Measurements from ENCODE around the gene SERBP1.
A peak's percentile ranks its signal among the peaks of the same experiment; 100 is the strongest.
"Not testable (repeated sequence)": the region's sequence is repeated elsewhere in the genome, so short reads cannot be mapped to it uniquely, and the experiment has no call there.

The SERBP1 gene

GRCh38 chr1:67414574-67414973 lies 15.6 kb downstream of the SERBP1 start:
- DNase-seq (ENCODE audit: low read depth), result no peak
- no peak for TF ChIP-seq CTCF (conservative IDR thresholded peaks at IDR 0.05; ENCODE audit: control insufficient read depth, insufficient read depth, low read depth, low read length)

GRCh38 chr1:67413101-67413500 lies 17.1 kb downstream of the SERBP1 start:
- not testable (repeated sequence) for H3K4me3 ChIP-seq (ENCODE audit: control insufficient read depth, low read depth, low read length); DNase-seq (ENCODE audit: low read depth)

More at GRCh38 chr1:67414574-67414973, 15.6 kb downstream of the SERBP1 start:
- H3K4me3 ChIP-seq (ENCODE audit: control insufficient read depth, low read depth, low read length), result no peak overlapping the region

GRCh38 chr1:67408148-67408547 lies 22.1 kb downstream of the SERBP1 start:
- DNase-seq (ENCODE audit: low read depth), result no peak
- no peak overlapping the region for H3K4me3 ChIP-seq (ENCODE audit: control insufficient read depth, low read depth, low read length)
- no peak for TF ChIP-seq CTCF (conservative IDR thresholded peaks at IDR 0.05; ENCODE audit: control insufficient read depth, insufficient read depth, low read depth, low read length)

- DNase-seq (ENCODE audit: low read depth), result no peak
- no peak overlapping the region for H3K4me3 ChIP-seq (ENCODE audit: control insufficient read depth, low read depth, low read length)
- TF ChIP-seq CTCF (conservative IDR thresholded peaks at IDR 0.05; ENCODE audit: control insufficient read depth, insufficient read depth, low read depth, low read length), result no peak
Measured at GRCh38 chr1:67407498-67407897, 22.7 kb downstream of the SERBP1 start.

GRCh38 chr1:67405473-67406245 lies 24.5 kb downstream of the SERBP1 start:
- no peak overlapping the region for H3K4me3 ChIP-seq (ENCODE audit: control insufficient read depth, low read depth, low read length)
- no peak for DNase-seq (ENCODE audit: low read depth)
- TF ChIP-seq CTCF (conservative IDR thresholded peaks at IDR 0.05; ENCODE audit: control insufficient read depth, insufficient read depth, low read depth, low read length), result no peak

DNA sequence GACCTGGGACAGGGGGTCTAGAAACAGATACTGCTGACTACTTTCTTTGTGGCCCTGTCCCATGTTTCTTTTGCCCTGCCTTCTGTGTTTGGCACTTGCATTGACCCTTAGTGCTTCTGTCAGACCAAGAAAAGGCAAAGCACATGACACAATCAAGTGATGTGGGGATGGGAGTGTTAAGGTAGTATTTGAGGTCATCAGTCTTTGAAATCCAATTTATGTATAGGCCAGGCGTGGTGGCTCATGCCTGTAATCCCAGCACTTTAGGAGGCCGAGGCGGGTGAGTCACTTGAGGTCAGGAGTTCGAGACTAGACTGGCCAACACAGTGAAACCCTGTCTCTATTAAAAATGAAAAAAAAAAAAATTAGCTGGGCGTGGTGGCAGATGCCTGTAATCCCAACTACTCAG lies 26.0 kb downstream of the SERBP1 start:
- TF ChIP-seq CTCF (conservative IDR thresholded peaks at IDR 0.05; ENCODE audit: control insufficient read depth, insufficient read depth, low read depth, low read length), result no peak
- no peak overlapping the region for H3K4me3 ChIP-seq (ENCODE audit: control insufficient read depth, low read depth, low read length)
- peak; percentile 76 for DNase-seq (ENCODE audit: low read depth)

GRCh38 chr1:67401443-67401842 lies 28.8 kb downstream of the SERBP1 start:
- no peak for TF ChIP-seq CTCF (conservative IDR thresholded peaks at IDR 0.05; ENCODE audit: control insufficient read depth, insufficient read depth, low read depth, low read length)
- DNase-seq (ENCODE audit: low read depth), result peak; percentile 14
- no peak overlapping the region for H3K4me3 ChIP-seq (ENCODE audit: control insufficient read depth, low read depth, low read length)

- peak; percentile 70 for DNase-seq (ENCODE audit: low read depth)
- not testable (repeated sequence) for H3K4me3 ChIP-seq (ENCODE audit: control insufficient read depth, low read depth, low read length)
Measured at GRCh38 chr1:67400029-67400786, 30.0 kb downstream of the SERBP1 start.

All from fibroblast of mammary gland (primary cell).